ENCODE measurements around the gene ADNP2.

- no peak for TF ChIP-seq ZNF8 (CRISPR knock-in tag; IDR thresholded peaks at IDR 0.05)
- TF ChIP-seq ZFP3 (CRISPR knock-in tag; IDR thresholded peaks at IDR 0.05), result no peak
- TF ChIP-seq ISL1 (CRISPR knock-in tag; IDR thresholded peaks at IDR 0.05), result no peak
- TF ChIP-seq ARNTL (CRISPR knock-in tag; IDR thresholded peaks at IDR 0.05; ENCODE audit: borderline replicate concordance, low read depth), result no peak
- no peak for TF ChIP-seq ZNF70 (CRISPR knock-in tag; IDR thresholded peaks at IDR 0.05)
- no peak for TF ChIP-seq SNAI2 (CRISPR knock-in tag; IDR thresholded peaks at IDR 0.05)
- no peak for TF ChIP-seq CSDC2 (CRISPR knock-in tag; IDR thresholded peaks at IDR 0.05)
- no peak for TF ChIP-seq PATZ1 (CRISPR knock-in tag; IDR thresholded peaks at IDR 0.05; ENCODE audit: borderline replicate concordance)
- no peak for TF ChIP-seq OSR1 (CRISPR knock-in tag; IDR thresholded peaks at IDR 0.05)
- TF ChIP-seq RARB (CRISPR knock-in tag; IDR thresholded peaks at IDR 0.05), result no peak
- TF ChIP-seq GLIS3 (CRISPR knock-in tag; IDR thresholded peaks at IDR 0.05), result no peak
- TF ChIP-seq PPARA (CRISPR knock-in tag; IDR thresholded peaks at IDR 0.05; ENCODE audit: borderline replicate concordance), result no peak
Measured at GRCh38 chr18:80120932-80121331, 11.9 kb downstream of the ADNP2 start.
